ENCODE results near the gene MITF.

MITF gene

DNA sequence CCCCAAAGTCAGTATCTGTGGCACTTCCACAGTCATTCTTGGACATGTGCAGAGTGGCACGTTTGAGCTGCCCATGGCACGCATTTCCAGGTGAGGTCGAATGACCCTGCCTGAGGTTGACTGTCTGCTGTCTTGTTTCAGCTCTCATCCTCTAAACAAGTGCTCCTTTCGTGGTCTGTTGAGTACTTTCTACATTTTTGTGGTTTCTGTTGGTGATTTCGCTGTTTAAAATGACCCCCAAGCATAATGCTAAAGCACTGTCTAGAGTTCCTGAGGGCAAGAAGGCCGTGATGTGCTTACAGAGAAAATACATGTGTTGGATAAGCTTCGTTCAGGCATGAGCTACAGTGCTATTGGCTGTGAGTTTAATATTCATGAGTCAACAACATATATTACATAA lies 220.3 kb downstream of the MITF start:
- no peak for DNase-seq (ENCODE audit: insufficient read length, low spot score)
- no peak for TF ChIP-seq POLR2A (IDR thresholded peaks at IDR 0.05; ENCODE audit: low read depth, low read length)
- no peak for TF ChIP-seq PAX5 (IDR thresholded peaks at IDR 0.05; ENCODE audit: insufficient read depth, low read length, severe bottlenecking)
- TF ChIP-seq POLR2AphosphoS5 (IDR thresholded peaks at IDR 0.05; ENCODE audit: low read depth, low read length): no peak
- TF ChIP-seq POU2F2 (IDR thresholded peaks at IDR 0.05; ENCODE audit: low read depth, low read length): no peak
- no peak for TF ChIP-seq TAF1 (IDR thresholded peaks at IDR 0.05; ENCODE audit: low read depth, low read length)
- no peak for TF ChIP-seq SPI1 (IDR thresholded peaks at IDR 0.05; ENCODE audit: low read depth, low read length)
- FAIRE-seq: no peak

DNA sequence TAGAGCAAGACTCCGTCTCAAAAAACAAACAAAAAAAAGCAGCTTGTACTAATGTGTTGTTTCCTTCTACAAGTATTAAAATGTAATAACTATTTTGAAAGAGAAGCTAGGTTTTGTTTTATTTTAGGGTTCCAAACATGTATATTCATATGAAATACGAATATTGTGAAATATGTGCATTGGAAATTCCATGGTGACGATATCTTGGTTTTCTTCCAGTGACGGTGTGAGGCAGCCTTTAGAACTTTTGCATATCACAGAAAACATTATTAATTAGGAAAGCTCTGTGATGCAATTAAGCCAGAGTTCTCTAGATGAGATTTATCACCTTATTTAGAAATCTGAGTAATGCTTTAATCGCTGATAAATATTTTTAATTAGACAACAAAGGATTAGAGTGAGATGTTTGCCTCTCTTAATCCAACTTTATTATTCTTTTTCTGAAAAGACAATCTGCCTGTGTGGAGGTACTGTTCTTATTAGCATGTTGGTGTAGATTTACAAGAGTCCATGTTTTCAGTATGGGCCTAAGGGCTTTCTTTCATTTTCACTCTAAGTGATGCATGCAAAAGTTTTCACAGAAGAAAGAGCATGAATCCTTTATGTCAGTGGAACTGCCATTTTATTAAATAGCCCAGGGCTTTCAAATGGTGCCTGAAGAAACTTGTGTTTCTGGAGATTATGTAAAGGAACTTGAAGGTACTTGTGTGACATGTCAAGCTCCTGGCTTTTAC lies 222.6 kb downstream of the MITF start:
- no peak for FAIRE-seq
- no peak for DNase-seq (ENCODE audit: insufficient read length, low spot score)
- TF ChIP-seq POLR2AphosphoS5 (IDR thresholded peaks at IDR 0.05; ENCODE audit: low read depth, low read length) (no peak), SPI1 (IDR thresholded peaks at IDR 0.05; ENCODE audit: low read depth, low read length) (no peak), TAF1 (IDR thresholded peaks at IDR 0.05; ENCODE audit: low read depth, low read length) (no peak), POU2F2 (IDR thresholded peaks at IDR 0.05; ENCODE audit: low read depth, low read length) (no peak), POLR2A (IDR thresholded peaks at IDR 0.05; ENCODE audit: low read depth, low read length) (no peak), PAX5 (IDR thresholded peaks at IDR 0.05; ENCODE audit: insufficient read depth, low read length, severe bottlenecking) (no peak)

DNA sequence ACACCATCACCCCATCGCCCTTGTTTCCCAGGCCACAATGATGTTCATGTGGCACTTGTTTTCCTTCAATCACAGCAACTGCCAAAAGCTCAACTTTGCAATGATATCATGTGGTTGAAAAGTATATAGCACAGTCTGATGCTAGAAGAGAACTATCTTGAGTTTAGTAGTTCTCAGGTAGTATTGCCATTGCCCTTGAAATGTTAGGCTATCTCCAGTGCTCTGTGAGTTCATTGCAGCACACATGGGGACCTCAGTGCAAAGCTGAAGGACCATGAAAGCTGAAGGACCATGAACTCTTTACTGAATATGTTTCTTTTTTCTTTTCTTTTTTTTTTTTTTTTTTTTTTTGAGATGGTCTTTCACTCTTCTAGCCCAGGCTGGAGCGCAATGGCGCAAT lies 224.4 kb downstream of the MITF start:
- TF ChIP-seq SPI1 (IDR thresholded peaks at IDR 0.05; ENCODE audit: low read depth, low read length) (no peak), POLR2A (IDR thresholded peaks at IDR 0.05; ENCODE audit: low read depth, low read length) (no peak), TAF1 (IDR thresholded peaks at IDR 0.05; ENCODE audit: low read depth, low read length) (no peak), POLR2AphosphoS5 (IDR thresholded peaks at IDR 0.05; ENCODE audit: low read depth, low read length) (no peak), POU2F2 (IDR thresholded peaks at IDR 0.05; ENCODE audit: low read depth, low read length) (no peak)
- DNase-seq (ENCODE audit: insufficient read length, low spot score) (no peak), FAIRE-seq (no peak)

DNA sequence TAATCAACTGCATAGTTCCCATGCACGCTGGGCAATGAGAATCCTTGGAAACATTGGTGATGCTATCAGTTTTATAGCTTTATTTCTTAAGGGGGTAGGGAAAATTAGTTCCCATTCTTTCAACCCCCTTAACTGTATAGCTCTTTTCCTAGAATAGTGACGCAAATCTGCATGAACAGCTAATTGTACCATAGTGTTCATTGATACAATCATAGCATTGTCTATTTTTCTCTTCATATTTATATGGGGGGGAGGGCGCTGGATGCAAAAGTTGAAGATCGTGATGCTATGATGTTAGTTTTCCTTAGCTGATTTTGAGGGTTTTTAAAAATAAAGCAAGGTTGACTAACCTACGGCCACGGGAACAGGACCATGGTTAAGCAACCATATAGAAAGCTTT lies 227.9 kb downstream of the MITF start:
- DNase-seq (ENCODE audit: insufficient read length, low spot score): no peak
- TF ChIP-seq POLR2A (IDR thresholded peaks at IDR 0.05; ENCODE audit: low read depth, low read length) (no peak), POU2F2 (IDR thresholded peaks at IDR 0.05; ENCODE audit: low read depth, low read length) (no peak), SPI1 (IDR thresholded peaks at IDR 0.05; ENCODE audit: low read depth, low read length) (no peak), PAX5 (IDR thresholded peaks at IDR 0.05; ENCODE audit: insufficient read depth, low read length, severe bottlenecking) (no peak), TAF1 (IDR thresholded peaks at IDR 0.05; ENCODE audit: low read depth, low read length) (no peak), POLR2AphosphoS5 (IDR thresholded peaks at IDR 0.05; ENCODE audit: low read depth, low read length) (no peak)
- no peak for FAIRE-seq

DNA sequence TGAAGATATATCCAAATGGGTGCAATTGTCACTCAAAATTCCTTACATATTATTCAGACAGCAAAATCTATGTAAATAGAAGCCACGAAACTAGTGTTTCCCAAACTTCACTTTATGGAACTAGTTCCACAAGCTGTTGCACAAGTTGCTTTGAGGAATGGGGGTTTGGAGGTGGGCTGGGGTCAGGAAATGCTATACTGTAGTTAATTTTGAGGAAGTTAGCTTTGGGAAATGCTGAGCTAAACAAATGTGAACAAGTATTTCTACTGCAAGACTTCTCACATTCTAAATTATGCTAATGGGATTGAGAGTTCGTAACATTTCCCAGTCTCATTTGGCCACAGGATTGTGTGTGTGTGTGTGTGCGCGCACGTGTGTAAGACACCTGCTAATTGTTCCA lies 231.6 kb downstream of the MITF start:
- FAIRE-seq: no peak
- TF ChIP-seq POLR2A (IDR thresholded peaks at IDR 0.05; ENCODE audit: low read depth, low read length) (no peak), SPI1 (IDR thresholded peaks at IDR 0.05; ENCODE audit: low read depth, low read length) (no peak), POLR2AphosphoS5 (IDR thresholded peaks at IDR 0.05; ENCODE audit: low read depth, low read length) (no peak), TAF1 (IDR thresholded peaks at IDR 0.05; ENCODE audit: low read depth, low read length) (no peak), PAX5 (IDR thresholded peaks at IDR 0.05; ENCODE audit: insufficient read depth, low read length, severe bottlenecking) (no peak), POU2F2 (IDR thresholded peaks at IDR 0.05; ENCODE audit: low read depth, low read length) (no peak)
- DNase-seq (ENCODE audit: insufficient read length, low spot score): no peak

DNA sequence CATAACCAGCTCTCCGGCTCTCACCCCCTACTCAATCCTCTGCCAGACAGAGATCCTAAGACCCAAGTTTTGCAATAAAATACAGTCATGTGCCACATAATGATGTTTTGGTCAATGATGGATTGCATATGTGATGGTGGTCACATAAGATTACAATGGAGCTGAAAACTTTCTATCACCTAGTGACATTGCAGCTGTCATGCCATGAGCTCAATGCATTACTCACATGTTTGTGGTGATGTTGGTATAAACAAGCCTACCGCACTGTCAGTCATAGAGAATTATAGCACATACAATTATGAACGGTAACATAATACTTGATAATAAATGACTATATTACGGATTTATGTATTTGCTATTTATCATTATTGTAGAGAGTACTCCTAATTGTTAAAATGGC lies 233.4 kb downstream of the MITF start:
- FAIRE-seq (no peak), DNase-seq (ENCODE audit: insufficient read length, low spot score) (no peak)
- TF ChIP-seq TAF1 (IDR thresholded peaks at IDR 0.05; ENCODE audit: low read depth, low read length) (no peak), SPI1 (IDR thresholded peaks at IDR 0.05; ENCODE audit: low read depth, low read length) (no peak)

- FAIRE-seq (no peak), DNase-seq (ENCODE audit: insufficient read length, low spot score) (no peak)
- no peak for TF ChIP-seq POLR2AphosphoS5 (IDR thresholded peaks at IDR 0.05; ENCODE audit: low read depth, low read length)
- no peak for TF ChIP-seq POU2F2 (IDR thresholded peaks at IDR 0.05; ENCODE audit: low read depth, low read length)
- TF ChIP-seq SPI1 (IDR thresholded peaks at IDR 0.05; ENCODE audit: low read depth, low read length): no peak
- TF ChIP-seq TAF1 (IDR thresholded peaks at IDR 0.05; ENCODE audit: low read depth, low read length): no peak
- no peak for TF ChIP-seq PAX5 (IDR thresholded peaks at IDR 0.05; ENCODE audit: insufficient read depth, low read length, severe bottlenecking)
- TF ChIP-seq POLR2A (IDR thresholded peaks at IDR 0.05; ENCODE audit: low read depth, low read length): no peak
Observed at GRCh38 chr3:69976021-69976420, 236.8 kb downstream of the MITF start.

DNA sequence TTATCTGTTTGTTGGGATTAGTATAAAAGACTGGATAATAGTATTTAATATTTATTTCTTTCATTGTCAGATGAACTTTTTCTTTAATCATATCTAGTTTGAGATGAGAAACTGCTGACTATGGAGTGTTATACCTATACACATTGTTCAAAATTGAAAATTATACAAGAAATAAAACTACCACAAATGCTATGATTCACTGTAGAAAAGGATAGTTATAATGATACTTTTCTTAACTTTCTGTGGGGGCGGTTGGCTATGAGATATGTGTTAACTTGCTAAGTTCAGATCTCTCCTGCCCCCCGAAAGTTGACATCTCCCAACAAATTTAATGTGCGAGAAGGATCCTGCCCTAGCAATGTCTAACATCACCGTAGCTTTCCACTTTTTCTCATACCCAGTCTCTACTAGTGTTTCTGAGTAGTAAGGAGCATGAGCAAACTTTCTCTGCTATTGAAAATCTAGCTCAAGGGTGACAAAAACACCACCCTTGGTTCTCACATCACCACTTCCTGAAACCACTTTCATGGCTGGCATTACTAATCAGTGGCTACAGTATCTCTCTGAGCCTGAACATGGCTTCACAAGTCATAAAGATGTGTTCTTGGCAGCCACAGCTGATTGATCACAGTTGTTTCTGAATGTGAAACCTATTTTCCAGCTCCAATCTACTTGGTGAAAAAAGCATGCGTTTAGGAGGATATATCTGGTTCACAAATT lies 244.4 kb downstream of the MITF start:
- TF ChIP-seq PAX5 (IDR thresholded peaks at IDR 0.05; ENCODE audit: insufficient read depth, low read length, severe bottlenecking) (no peak), SPI1 (IDR thresholded peaks at IDR 0.05; ENCODE audit: low read depth, low read length) (no peak)

DNA sequence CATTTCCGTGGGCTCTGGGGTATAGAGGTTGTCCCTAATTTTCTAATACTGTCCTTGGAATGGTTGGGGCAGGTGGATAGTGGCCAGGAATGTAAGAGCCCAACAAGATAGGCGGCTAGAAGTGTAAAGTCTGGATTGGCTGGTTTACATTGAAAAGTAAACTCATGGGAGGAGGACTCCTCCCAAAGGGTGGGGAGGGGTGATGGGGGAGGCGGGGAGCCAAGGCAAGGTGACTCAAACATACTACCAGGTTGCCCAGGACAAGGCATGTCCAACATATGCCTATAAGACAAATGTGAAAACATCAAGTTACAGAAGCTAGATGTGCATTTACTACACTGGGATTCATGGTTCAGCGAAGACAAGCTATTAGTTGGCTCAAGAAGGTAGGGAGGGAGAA lies 246.0 kb downstream of the MITF start:
- TF ChIP-seq SPI1 (IDR thresholded peaks at IDR 0.05; ENCODE audit: low read depth, low read length) (no peak), TAF1 (IDR thresholded peaks at IDR 0.05; ENCODE audit: low read depth, low read length) (no peak), POU2F2 (IDR thresholded peaks at IDR 0.05; ENCODE audit: low read depth, low read length) (no peak), PAX5 (IDR thresholded peaks at IDR 0.05; ENCODE audit: insufficient read depth, low read length, severe bottlenecking) (no peak), POLR2AphosphoS5 (IDR thresholded peaks at IDR 0.05; ENCODE audit: low read depth, low read length) (no peak), POLR2A (IDR thresholded peaks at IDR 0.05; ENCODE audit: low read depth, low read length) (no peak)
- FAIRE-seq (no peak), DNase-seq (ENCODE audit: insufficient read length, low spot score) (no peak)

More for the DNA sequence above, 244.4 kb downstream of the MITF start:
- FAIRE-seq (no peak), DNase-seq (ENCODE audit: insufficient read length, low spot score) (no peak)

DNA sequence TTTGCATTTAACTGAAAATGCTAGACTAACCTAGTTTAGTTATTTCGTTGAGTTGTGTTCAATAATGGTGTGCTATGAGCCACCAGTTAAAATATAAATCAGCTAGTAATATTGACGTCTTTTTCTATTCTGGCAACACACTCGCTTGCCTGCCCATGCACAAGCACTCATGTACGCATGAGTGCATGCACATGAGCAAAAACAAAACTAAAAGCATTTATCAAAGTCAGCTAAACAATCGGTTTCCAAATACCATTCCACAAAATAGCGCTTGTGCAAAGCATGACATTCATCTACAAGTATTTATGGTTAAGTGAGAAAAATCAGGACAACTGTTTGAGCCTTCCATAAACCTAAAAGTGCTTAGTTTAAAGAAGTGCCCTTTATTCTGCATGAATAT lies 247.2 kb downstream of the MITF start:
- no peak for FAIRE-seq
- TF ChIP-seq PAX5 (IDR thresholded peaks at IDR 0.05; ENCODE audit: insufficient read depth, low read length, severe bottlenecking) (no peak), POLR2A (IDR thresholded peaks at IDR 0.05; ENCODE audit: low read depth, low read length) (no peak), SPI1 (IDR thresholded peaks at IDR 0.05; ENCODE audit: low read depth, low read length) (no peak), POLR2AphosphoS5 (IDR thresholded peaks at IDR 0.05; ENCODE audit: low read depth, low read length) (no peak), POU2F2 (IDR thresholded peaks at IDR 0.05; ENCODE audit: low read depth, low read length) (no peak), TAF1 (IDR thresholded peaks at IDR 0.05; ENCODE audit: low read depth, low read length) (no peak)
- no peak for DNase-seq (ENCODE audit: insufficient read length, low spot score)

Data from GM12891 (cell line).